Kidney epithelial cell (primary cell): ENCODE results near the gene IL1RL1. TPM values are rescaled to one million over a fixed set of nuclear protein-coding genes. Genes with fewer than 3 reads are reported as not detected.

Experiments used
- DNase-seq: peaks from one replicate; pipeline ENCODE4 v3.0.0-alpha.2; 2010; ENCODE audit warnings: low read depth
- H3K27me3 ChIP-seq: 2 replicates; pipeline ENCODE4 v1.6.0; 2011; ENCODE audit warnings: low read length; ENCODE audit not compliant: control insufficient read depth, insufficient read depth
- H3K36me3 ChIP-seq: 2 replicates; pipeline ENCODE4 v1.5.1; 2011; ENCODE audit warnings: low read length; ENCODE audit not compliant: control insufficient read depth, insufficient read depth
- H3K4me3 ChIP-seq: 2 replicates; pipeline ENCODE4 v1.5.1; 2011; ENCODE audit warnings: low read depth, mild to moderate bottlenecking, control low read depth, low read length
- total RNA-seq: library from RNA; depleted of rRNA; stranded (reverse); fragments of >200 nt; gene quantifications from 2 replicates; pipeline ENCODE4 v1.2.3, GENCODE V29; 2015
- TF ChIP-seq, protein P1 (sequence below): IDR thresholded peaks from 2 replicates; pipeline ENCODE4 v1.5.1; 2011; ENCODE audit warnings: mild to moderate bottlenecking, moderate library complexity, low read length, control low read depth, inconsistent platforms; ENCODE audit not compliant: insufficient read depth, poor library complexity, severe bottlenecking

IL1RL1 gene
- total RNA-seq, result 3.4 and 5.1 TPM in 2 replicates

DNA sequence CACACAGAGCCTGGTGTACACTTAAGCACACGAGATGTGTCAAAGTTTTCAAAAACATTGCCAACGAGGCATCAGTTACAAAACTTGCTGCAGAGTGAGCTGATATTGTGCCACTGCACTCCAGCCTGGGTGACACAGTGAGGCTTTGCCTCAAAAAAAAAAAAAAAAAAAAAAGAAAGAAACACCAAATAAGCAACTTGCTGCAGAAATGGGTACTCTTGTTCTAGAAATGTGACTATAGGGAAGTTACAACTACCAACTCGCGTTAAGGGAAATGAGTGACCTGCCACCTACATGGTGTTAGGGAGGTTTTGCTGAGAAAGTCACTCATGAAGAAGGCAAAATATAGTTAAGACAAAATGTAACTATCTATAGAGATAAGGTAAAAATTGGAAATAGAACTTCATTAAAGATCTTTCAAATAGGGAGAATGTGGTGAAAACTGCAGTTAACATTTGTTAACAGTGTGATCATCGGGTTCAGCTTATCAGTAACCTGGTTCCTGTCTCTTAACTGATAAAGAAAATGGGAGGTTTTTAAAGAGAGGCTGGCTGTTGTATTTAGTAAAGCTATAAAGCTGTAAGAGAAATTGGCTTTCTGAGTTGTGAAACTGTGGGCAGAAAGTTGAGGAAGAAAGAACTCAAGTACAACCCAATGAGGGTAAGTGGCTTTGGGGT, at the start of gene IL1RL1:
Gene IL1RL1 (plus strand): TSS at position 600 of the 677 bp plus-strand sequence. CDS start 26,702 bp downstream, outside the sequence.
- no peaks in the 10 kb centered on the region for H3K36me3 ChIP-seq
- DNase-seq, result no peak
- H3K27me3 ChIP-seq, result no peaks in the 10 kb centered on the region
- TF ChIP-seq, protein P1, sequence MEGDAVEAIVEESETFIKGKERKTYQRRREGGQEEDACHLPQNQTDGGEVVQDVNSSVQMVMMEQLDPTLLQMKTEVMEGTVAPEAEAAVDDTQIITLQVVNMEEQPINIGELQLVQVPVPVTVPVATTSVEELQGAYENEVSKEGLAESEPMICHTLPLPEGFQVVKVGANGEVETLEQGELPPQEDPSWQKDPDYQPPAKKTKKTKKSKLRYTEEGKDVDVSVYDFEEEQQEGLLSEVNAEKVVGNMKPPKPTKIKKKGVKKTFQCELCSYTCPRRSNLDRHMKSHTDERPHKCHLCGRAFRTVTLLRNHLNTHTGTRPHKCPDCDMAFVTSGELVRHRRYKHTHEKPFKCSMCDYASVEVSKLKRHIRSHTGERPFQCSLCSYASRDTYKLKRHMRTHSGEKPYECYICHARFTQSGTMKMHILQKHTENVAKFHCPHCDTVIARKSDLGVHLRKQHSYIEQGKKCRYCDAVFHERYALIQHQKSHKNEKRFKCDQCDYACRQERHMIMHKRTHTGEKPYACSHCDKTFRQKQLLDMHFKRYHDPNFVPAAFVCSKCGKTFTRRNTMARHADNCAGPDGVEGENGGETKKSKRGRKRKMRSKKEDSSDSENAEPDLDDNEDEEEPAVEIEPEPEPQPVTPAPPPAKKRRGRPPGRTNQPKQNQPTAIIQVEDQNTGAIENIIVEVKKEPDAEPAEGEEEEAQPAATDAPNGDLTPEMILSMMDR, result no peak
- H3K4me3 ChIP-seq, result no peak within 1 kb of the TSS

DNA sequence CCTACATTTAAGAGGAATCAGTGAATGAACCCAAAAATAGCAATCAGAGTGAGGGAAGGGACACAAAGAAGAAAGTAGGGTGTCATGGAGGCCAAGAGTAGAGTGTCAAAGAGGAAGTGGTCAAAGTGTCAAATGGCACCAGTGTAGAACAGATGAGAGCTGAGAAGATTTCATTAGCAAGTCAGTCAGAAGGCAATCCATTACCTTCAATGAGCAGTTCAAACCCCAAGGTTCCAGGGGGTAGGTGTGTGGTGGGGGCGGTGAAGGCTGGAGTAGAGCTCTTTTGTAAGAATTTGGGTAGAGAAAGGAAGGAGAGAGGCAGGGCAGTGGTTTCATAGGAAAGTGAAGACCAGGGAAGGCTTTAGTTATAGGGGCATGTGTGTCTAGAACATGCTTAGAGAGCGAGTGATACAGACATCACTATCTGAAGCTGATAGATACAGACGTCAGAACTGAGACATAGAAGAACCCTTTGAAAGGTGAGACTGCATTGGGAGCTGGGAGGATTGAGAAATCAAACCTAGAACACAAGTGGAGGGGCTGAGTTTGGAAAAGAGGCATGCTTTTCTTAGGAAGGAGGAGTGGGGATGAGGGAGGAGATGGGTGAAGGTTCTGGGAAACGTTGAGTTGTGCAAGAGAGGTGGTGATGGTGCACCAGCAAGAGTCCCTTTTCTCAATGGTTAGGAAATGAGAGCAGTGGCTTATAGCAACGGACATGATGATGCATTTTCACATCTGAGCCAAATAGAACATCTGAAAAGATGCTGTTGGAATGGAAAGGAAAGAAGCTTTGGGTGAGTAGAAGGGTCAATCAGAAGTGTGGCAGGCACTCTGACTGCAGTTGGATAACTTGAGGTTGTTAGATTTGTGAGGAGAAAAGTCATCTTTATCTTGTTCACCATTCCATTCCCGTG, 48.9 kb upstream of the IL1RL1 start:
- TF ChIP-seq, protein P1, result no peak
- no peaks in the 10 kb centered on the region for H3K27me3 ChIP-seq
- H3K36me3 ChIP-seq, result no peaks in the 10 kb centered on the region
- no peak overlapping the region for H3K4me3 ChIP-seq
- DNase-seq, result no peak

- TF ChIP-seq, protein P1, result no peak
- DNase-seq, result no peak
- Histone ChIP-seq H3K27me3 (no peaks in the 10 kb centered on the region), H3K4me3 (no peak overlapping the region), H3K36me3 (no peaks in the 10 kb centered on the region)
These were observed 46.4 kb upstream of the IL1RL1 start for GRCh38 chr2:102264952-102265351.

- Histone ChIP-seq H3K4me3 (no peak overlapping the region), H3K27me3 (no peaks in the 10 kb centered on the region), H3K36me3 (no peaks in the 10 kb centered on the region)
- TF ChIP-seq, protein P1, result no peak
- no peak for DNase-seq
These were observed 45.2 kb upstream of the IL1RL1 start for GRCh38 chr2:102266204-102266603.

DNA sequence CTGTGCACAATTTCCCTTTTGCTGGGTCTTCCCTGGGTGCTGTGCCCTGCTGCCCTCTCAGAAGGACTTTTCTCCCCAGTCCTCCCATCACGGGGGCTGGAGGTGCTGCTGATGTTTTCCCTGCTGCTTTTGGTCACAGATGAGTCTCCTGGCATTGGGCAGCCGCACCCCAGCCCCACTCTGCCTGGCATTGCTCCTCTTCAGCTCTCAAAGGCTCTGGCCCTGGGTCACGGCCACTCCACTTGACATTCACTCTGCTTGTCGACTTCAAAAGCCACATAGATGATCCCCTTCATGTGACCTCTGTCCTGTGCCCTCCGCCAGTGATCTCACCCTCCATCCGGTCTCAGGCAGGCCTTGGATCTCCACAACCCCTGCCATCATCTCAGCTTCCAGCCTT, 43.6 kb upstream of the IL1RL1 start:
- H3K27me3 ChIP-seq, result no peaks in the 10 kb centered on the region
- TF ChIP-seq, protein P1, result no peak
- no peak overlapping the region for H3K4me3 ChIP-seq
- DNase-seq, result no peak
- H3K36me3 ChIP-seq, result no peaks in the 10 kb centered on the region
